NCI-H128 (cell line): ENCODE data around the gene PPIH.
"Not testable (repeated sequence)": the region's sequence is repeated elsewhere in the genome, so short reads cannot be mapped to it uniquely, and the experiment has no call there.

Source experiments
- DNase-seq: peaks from one replicate; lab custom pipeline; 2025; ENCODE audit not compliant: unreplicated experiment; lab: John Stamatoyannopoulos, UW

PPIH gene

GRCh38 chr1:42681741-42682483 lies 23.7 kb downstream of the PPIH start, which contains the start of gene YBX1:
Gene YBX1 (plus strand): TSS chr1:42682418. CDS start chr1:42682566, 148 bp downstream.
- DNase-seq, result peak; percentile 99

- not testable (repeated sequence) for DNase-seq
Measured at GRCh38 chr1:42682484-42682738, 24.2 kb downstream of the PPIH start.

DNA sequence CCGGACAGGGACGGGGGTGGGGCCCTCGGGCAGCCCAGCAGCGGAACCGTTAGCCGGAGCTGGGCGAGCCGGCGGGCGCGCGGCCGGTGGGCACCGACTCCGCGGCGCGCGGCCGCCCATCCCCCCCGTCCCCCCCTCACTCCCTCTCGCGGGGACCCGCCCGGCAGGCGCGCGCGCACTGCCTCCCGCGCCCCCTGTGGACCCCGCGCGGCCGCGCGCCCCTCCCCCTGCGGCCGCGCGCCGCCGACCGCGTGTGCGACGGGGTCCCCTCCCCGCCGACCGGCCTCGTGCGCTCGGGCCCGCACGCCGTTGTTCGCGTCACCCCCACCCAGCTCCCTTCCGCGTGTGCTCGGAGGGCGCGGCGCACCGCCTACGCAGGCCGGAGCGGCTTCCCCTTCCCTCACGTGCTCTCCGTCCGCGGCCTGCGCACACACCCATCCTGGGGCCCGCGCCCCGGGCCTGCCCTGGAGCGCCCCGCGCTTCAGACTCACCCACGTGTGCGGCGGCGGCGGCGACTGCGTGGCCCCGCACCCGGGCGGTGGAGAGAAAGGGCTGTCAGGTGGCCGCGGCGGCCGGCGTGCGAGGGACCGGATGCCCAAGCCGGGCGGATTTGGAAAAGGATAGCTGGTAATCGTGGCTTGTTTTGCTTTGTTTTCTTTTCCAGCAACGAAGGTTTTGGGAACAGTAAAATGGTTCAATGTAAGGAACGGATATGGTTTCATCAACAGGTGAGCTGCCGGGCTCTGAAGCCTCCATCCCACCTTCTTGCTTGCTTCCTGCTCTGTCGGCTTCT lies 24.7 kb downstream of the PPIH start:
- DNase-seq, result no peak

DNA sequence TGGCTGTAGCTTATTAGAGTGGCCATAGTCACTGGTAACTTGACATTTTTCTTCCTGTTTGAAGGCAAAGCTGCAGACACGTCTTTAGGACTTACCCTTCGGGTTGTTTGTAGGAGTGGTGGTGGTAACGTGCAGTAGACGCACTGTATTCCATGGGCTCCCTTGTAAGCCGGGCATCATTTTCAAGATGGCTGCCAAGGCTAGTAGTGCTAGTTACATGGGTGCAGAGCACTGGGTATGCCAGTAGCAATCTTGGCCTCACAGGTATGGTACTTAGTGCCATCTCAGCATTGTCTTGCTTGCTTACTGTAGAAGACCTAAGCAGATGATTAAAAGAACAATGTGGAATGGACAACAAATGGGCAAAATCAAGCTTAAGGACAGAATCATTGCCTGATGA lies 25.9 kb downstream of the PPIH start:
- no peak for DNase-seq

- no peak for DNase-seq
Measured at GRCh38 chr1:42686418-42686817, 28.2 kb downstream of the PPIH start.

DNA sequence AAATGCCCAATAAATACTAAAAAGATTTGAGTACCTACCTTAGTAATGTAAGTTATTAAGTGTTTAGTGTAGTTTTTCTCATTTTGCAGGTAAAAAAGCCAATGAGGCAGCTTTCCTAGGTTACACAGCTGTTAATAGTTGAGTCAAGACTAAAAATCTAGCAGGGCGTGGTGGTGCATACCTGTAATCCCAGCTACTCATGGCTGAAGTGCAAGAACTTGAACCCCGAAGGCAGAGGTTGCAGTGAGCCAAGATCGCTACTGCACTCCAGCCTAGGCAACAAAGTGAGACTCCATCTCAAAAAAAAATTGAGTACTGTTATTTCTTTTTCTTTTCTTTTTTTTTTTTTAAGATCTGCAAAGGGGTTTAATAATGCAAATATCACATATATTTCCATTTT lies 31.7 kb downstream of the PPIH start:
- no peak for DNase-seq

GRCh38 chr1:42690477-42691156 lies 32.4 kb downstream of the PPIH start:
- DNase-seq, result no peak

GRCh38 chr1:42691157-42691498 lies 32.9 kb downstream of the PPIH start:
- no peak for DNase-seq

DNA sequence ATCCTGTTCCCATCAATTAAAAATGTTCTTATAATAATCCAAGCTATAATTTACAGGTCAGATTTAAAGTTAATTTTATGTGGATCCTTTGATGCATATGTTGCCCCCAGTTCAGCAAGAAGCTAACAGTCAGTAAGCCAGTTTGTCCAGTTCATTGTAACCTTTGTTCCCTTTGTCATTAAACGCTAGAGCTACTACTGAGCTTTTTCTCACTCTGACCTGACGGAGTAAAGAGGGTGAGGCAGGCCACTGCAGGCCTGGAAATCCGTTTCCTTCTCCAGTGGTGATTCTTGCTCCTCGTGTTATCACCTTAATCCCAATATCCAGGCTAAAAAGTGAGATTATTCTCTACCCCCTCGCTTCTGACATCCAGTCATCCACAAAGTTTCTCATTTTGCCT lies 34.2 kb downstream of the PPIH start:
- DNase-seq, result no peak

GRCh38 chr1:42692911-42693310 lies 34.7 kb downstream of the PPIH start:
- no peak for DNase-seq

DNA sequence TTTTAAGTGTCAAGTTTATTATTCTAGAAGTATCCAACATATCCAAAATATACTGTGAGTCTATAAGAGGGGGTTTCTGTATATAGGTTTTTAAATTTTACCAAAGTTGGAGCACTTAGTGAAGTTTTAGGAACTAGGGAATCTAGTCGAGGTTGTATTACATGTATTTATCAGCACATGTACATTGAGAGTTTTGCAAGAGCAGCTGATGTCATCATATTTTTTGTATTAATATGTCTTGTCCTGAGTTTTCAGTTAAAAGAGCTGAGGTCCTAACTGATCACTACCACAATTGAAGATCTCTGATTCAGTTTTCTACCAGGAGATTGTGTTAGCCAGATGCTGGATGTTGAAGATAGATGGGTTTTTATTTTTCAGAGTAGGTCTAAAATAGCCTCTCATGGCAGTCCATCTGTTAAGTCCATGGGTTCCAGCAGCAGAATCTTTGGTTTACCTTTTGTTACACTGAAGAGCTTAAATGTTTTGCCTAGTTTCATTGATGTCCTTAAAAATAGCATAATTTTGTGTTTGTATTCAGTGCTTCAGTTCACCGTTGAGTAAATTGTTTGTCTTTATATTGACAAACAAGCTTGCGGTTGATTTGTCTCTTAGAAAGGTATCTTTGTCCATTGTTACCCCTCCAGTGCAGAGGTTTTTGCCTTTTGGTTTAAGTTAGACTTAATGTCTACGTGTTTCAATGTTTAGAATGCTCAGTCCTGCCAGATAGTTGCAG lies 40.0 kb downstream of the PPIH start:
- DNase-seq, result no peak

- no peak for DNase-seq
Measured at GRCh38 chr1:42700006-42700405, 41.8 kb downstream of the PPIH start.

DNA sequence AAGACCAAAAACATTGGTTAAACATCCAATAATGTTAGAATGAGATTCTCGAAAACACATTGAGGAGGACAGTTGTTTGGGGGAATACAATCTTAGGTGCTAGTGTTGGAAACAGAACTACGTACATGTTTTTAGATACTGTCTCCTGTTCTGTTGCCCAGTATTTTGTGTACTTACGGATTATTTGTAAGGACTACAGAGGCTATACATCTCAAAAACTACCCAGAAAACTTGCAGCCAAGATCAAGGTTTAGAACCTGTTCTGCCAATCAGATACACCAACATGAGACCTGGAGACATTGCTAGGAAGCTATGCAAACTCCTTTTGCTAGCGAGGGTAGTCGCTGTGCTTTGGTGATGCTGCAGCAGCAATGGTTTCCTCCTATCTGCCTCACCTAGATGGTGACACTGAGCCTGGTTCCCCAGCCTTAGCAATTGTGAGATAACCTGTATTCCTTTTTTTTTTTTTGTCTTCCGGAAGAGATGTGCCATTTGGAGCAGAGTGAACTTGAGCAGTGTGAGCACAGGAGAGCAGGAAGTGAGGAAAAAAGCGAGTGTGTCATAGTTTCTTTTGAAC lies 45.8 kb downstream of the PPIH start:
- DNase-seq, result no peak

- DNase-seq, result not testable (repeated sequence)
Measured at GRCh38 chr1:42712808-42713207, 54.6 kb downstream of the PPIH start.

DNA sequence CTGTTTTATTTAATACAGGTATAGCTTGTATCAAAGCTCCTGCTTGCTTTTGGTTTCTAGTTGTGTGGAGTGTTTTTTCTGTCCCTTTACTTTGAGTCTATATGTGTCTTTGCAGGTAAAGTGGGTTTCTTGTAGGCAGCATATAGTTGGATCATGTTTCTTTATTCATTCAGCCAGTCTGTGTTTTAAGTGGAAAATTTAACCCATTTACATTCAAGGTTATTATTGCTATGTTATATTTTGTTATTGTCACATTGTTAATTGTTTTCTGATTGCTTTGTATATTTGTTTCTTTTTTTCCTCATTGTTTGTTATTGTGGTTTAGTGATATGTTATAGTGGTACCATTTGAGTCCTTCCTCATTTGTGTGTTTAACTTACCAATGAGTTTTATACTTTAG lies 55.1 kb downstream of the PPIH start:
- DNase-seq, result no peak

DNA sequence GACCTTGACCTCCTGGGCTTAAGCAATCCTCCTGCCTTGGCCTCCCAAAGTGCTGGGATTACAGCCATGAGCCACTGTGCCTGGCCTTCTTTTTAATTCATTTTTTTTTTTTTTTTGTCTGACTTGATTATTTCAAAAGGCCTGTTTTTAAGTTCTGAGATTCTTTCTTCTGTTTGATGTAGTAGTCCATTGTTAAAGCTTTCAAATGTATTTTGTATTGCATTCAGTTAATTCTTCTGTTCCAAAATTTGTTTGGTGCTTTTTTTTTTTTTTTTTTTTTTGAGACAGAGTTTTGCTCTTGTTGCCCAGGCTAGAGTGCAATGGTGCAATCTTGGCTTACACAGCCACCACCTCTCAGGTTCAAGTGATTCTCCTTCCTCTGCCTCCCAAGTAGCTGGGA lies 56.2 kb downstream of the PPIH start:
- DNase-seq, result not testable (repeated sequence)

DNA sequence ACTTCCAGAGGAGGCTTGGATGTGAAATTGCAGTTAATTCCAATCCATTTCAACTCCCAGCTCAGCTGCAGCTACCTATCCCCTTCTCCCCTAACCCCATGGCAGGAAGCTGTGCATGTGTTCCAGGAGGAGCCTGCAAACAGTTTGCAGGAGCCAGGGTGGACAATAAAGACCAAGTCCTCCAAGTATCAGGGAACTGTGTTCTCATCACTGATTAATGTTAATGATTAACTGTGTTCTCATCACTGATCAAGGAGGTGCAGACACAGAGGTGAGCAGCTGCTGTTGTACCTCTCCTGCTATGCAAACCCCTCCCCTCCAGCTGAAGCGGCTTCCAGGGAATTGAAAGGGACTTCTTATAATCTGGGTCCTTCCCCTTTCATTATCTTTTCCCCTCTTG lies 62.6 kb downstream of the PPIH start:
- no peak for DNase-seq

GRCh38 chr1:42721926-42722325 lies 63.7 kb downstream of the PPIH start:
- no peak for DNase-seq

DNA sequence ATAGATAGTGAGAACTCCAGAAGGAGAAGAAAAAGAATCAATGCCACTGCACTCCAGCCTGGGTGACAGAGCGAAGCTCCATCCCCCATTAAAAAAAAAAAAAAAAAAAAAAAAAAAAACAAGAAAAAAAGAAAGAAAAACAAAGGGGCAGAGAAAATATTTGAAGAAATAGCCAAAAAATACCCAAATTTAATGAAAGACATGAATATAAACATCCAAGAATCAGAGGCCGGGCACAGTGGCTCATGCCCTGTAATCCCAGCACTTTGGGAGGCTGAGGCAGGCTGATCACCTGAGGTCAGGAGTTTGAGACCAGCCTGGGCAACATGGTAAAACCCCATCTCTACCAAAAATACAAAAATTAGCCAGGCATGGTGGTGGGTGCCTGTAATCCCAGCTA lies 64.2 kb downstream of the PPIH start:
- not testable (repeated sequence) for DNase-seq

DNA sequence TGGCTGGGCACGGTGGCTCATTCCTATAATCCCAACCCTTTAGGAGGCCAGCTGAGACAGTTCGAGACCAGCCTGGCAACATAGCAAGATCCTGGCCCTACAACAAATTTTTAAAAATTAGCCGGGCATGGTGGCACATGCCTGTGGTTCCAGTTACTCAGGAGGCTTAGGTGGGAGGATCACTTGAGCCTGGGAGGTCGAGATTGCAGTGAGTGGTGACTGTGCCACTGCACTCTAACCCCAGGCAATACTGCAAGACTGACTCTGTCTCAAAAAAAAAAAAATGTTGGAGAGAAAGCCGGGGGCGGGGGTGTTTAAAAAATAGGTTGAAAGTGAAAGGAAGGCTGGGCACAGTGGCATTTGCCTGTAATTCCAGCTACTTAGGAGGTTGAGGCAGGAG lies 65.3 kb downstream of the PPIH start:
- no peak for DNase-seq

- not testable (repeated sequence) for DNase-seq
Measured at GRCh38 chr1:42725820-42726219, 67.6 kb downstream of the PPIH start.
